Right forelimb (tissue), 1 donor: ENCODE data around the gene TLX2.
A peak's percentile ranks its signal among the peaks of the same experiment; 100 is the strongest.

ENCODE experiments used
- DNase-seq: peaks from one replicate; pipeline ENCODE4 v3.0.0-alpha.2; 2018

The TLX2 gene

GRCh38 chr2:74513605-74514367 is 464 bp upstream of the TLX2 start:
- DNase-seq: no peak

- no peak for DNase-seq
These were observed 1.2 kb downstream of the TLX2 start for GRCh38 chr2:74515271-74515980.

- peak; percentile 83 for DNase-seq
These were observed 1.9 kb downstream of the TLX2 start for GRCh38 chr2:74515981-74516633.

- no peak for DNase-seq
These were observed 2.4 kb downstream of the TLX2 start for GRCh38 chr2:74516650-74517049.

- DNase-seq: no peak
These were observed 8.3 kb downstream of the TLX2 start for GRCh38 chr2:74522516-74522915.

- no peak for DNase-seq
These were observed 9.8 kb downstream of the TLX2 start for GRCh38 chr2:74524005-74524404.

- no peak for DNase-seq
These were observed 10.9 kb downstream of the TLX2 start for GRCh38 chr2:74524955-74525716.

GRCh38 chr2:74525717-74526648 is 11.7 kb downstream of the TLX2 start, which contains the start of gene DQX1:
TSS of gene DQX1 (minus strand) at chr2:74526231. CDS start at chr2:74525729, 502 bp downstream.
- DNase-seq: no peak

GRCh38 chr2:74526649-74527230 is 12.5 kb downstream of the TLX2 start:
- DNase-seq: no peak

- no peak for DNase-seq
These were observed 13.5 kb downstream of the TLX2 start for GRCh38 chr2:74527741-74528140.

- no peak for DNase-seq
These were observed 14.5 kb downstream of the TLX2 start for GRCh38 chr2:74528600-74529356.

- peak; percentile 99 for DNase-seq
These were observed 15.3 kb downstream of the TLX2 start, which contains the start of the genes AUP1 and HTRA2 for GRCh38 chr2:74529357-74530238. TSS of gene AUP1 (minus strand) at chr2:74529706. CDS start at chr2:74529629, 77 bp downstream. TSS of gene HTRA2 (plus strand) at chr2:74529933. CDS start at chr2:74530007, 74 bp downstream.

GRCh38 chr2:74530239-74531187 is 16.3 kb downstream of the TLX2 start:
- DNase-seq: peak; percentile 71

- DNase-seq: no peak
These were observed 17.4 kb downstream of the TLX2 start for GRCh38 chr2:74531666-74532065.

GRCh38 chr2:74532222-74532621 is 18.0 kb downstream of the TLX2 start:
- DNase-seq: no peak

- no peak for DNase-seq
These were observed 19.2 kb downstream of the TLX2 start for GRCh38 chr2:74533464-74533863.

- no peak for DNase-seq
These were observed 20.2 kb downstream of the TLX2 start for GRCh38 chr2:74534411-74534810.

GRCh38 chr2:74535440-74535965 is 21.3 kb downstream of the TLX2 start:
- no peak for DNase-seq
